HCT116 (cell line): ENCODE measurements around the gene LRRC32. TPM values are rescaled to one million over a fixed set of nuclear protein-coding genes. Genes with fewer than 3 reads are reported as not detected.

Experiments
- ATAC-seq: fragments of 200-7000 bp; cut with Tn5 transposase; 2 replicates; pipeline ENCODE4 v1.9.1; 2020; ENCODE audit warnings: mild to moderate bottlenecking, moderate library complexity
- BruUV-seq: library from RNA; stranded (reverse); fragments of 400-500 nt; replicated peaks from 2 replicates; lab custom pipeline; 2021; lab: Mats Ljungman, UMichigan
- CTCF ChIA-PET: fragments of 300-600 bp; sonication (Branson Sonifier 250); formaldehyde crosslinking; loops from one replicate; lab custom pipeline; 2021; ENCODE audit warnings: antibody characterized with exemption; lab: Charles Lee
- POLR2A ChIA-PET: fragments of 300-600, 350-600 bp; sonication (Branson Sonifier 250); formaldehyde crosslinking; loops from one replicate; lab custom pipeline; 2021; ENCODE audit warnings: antibody characterized with exemption; lab: Charles Lee
- RAD21 ChIA-PET, 2 experiments: fragments of 300-600 bp; sonication (Branson Sonifier 250); formaldehyde crosslinking; loops; one replicate each; lab custom pipeline; 2023; ENCODE audit warnings: low total read pairs in 2 of 2; ENCODE audit not compliant: uncharacterized antibody in 2 of 2, unreplicated experiment in 2 of 2, low non-redundant PET in 1 of 2; lab: Charles Lee
- DNase-seq: peaks from one replicate; pipeline ENCODE4 v3.0.0-alpha.2; 2010; ENCODE audit warnings: low read depth, low spot score
- H2AFZ ChIP-seq: fragments of 200-600 bp; shearing (Covaris generic), sonication (generic); 2 replicates; pipeline ENCODE4 v1.6.1; 2017; ENCODE audit warnings: low read depth, mixed run types, mixed read lengths, antibody characterized with exemption, low read length; ENCODE audit not compliant: poor library complexity, severe bottlenecking
- H3K27ac ChIP-seq: 2 replicates; pipeline ENCODE4 v1.5.1; 2012; ENCODE audit warnings: low read depth, low read length
- H3K27me3 ChIP-seq: fragments of 200-600 bp; sonication (generic); 2 replicates; pipeline ENCODE4 v1.6.1; 2016; ENCODE audit warnings: mixed run types, low read length, mixed read lengths; ENCODE audit not compliant: insufficient read depth
- H3K36me3 ChIP-seq, 2 experiments: fragments of 200-500 bp in 1 of 2; fragments of 200-600 bp in 1 of 2; sonication (Bioruptor generic) in 1 of 2; sonication (generic) in 1 of 2; 2 replicates each; pipeline versions ENCODE4 v1.5.1 to v1.6.1; 2014 to 2016; ENCODE audit warnings: low read length in 2 of 2, inconsistent platforms in 1 of 2, mixed read lengths in 1 of 2, mixed run types in 1 of 2; ENCODE audit not compliant: insufficient read depth in 2 of 2, control insufficient read depth in 1 of 2
- H3K4me1 ChIP-seq, 2 experiments: fragments of 200-600 bp in 1 of 2; sonication (generic) in 1 of 2; 2 replicates each; pipeline versions ENCODE4 v1.5.1 to v1.6.1; 2012 to 2017; ENCODE audit warnings: low read length in 2 of 2, inconsistent platforms in 1 of 2, mild to moderate bottlenecking in 1 of 2, mixed read lengths in 1 of 2, mixed run types in 1 of 2, moderate library complexity in 1 of 2; ENCODE audit not compliant: insufficient read depth in 2 of 2, control insufficient read depth in 1 of 2
- H3K4me2 ChIP-seq: fragments of 200-600 bp; sonication (generic); 2 replicates; pipeline ENCODE4 v1.6.1; 2017; ENCODE audit warnings: mixed run types, low read length, mixed read lengths
- H3K4me3 ChIP-seq, 2 experiments: fragments of 200-600 bp in 1 of 2; sonication (generic) in 1 of 2; replicated peaks in 1 of 2; 2 replicates each; pipeline ENCODE4 v1.5.1; 2011 to 2016; ENCODE audit warnings: low read length in 2 of 2, control low read depth in 1 of 2, low read depth in 1 of 2, mild to moderate bottlenecking in 1 of 2, mixed read lengths in 1 of 2, mixed run types in 1 of 2
- H3K79me2 ChIP-seq: fragments of 200-600 bp; sonication (generic); 2 replicates; pipeline ENCODE4 v1.6.1; 2017; ENCODE audit warnings: mild to moderate bottlenecking, mixed run types, low read length, moderate library complexity, mixed read lengths; ENCODE audit not compliant: insufficient read depth
- H3K9ac ChIP-seq: fragments of 200-600 bp; sonication (generic); 2 replicates; pipeline ENCODE4 v1.6.1; 2016; ENCODE audit warnings: low read length, mixed read lengths
- H3K9me2 ChIP-seq: fragments of 200-600 bp; sonication (generic), shearing (Covaris generic); 2 replicates; pipeline ENCODE4 v1.6.1; 2017; ENCODE audit warnings: mixed run types, mild to moderate bottlenecking, moderate library complexity; ENCODE audit not compliant: insufficient read depth
- H3K9me3 ChIP-seq, 2 experiments: fragments of 200-500 bp in 1 of 2; fragments of 200-600 bp in 1 of 2; sonication (Bioruptor generic) in 1 of 2; sonication (generic) in 1 of 2; 2 replicates each; pipeline ENCODE4 v1.6.1; 2014 to 2017; ENCODE audit warnings: low read length in 2 of 2, mixed read lengths in 2 of 2, inconsistent platforms in 1 of 2, low read depth in 1 of 2, mild to moderate bottlenecking in 1 of 2, mixed run types in 1 of 2, moderate library complexity in 1 of 2; ENCODE audit not compliant: control insufficient read depth in 1 of 2, insufficient read depth in 1 of 2
- H4K20me1 ChIP-seq: fragments of 200-600 bp; sonication (generic), shearing (Covaris generic); 2 replicates; pipeline ENCODE4 v1.6.1; 2017; ENCODE audit warnings: mixed run types, mild to moderate bottlenecking, moderate library complexity; ENCODE audit not compliant: insufficient read depth
- ATF3 ChIP-seq: IDR thresholded peaks from 2 replicates; pipeline ENCODE4 v1.6.1; 2012
- CBX3 ChIP-seq: IDR thresholded peaks from 2 replicates; pipeline ENCODE4 v1.6.1; 2012; ENCODE audit warnings: low read depth
- CEBPB ChIP-seq: IDR thresholded peaks from 2 replicates; pipeline ENCODE4 v1.6.1; 2012; ENCODE audit warnings: low read depth
- CTCF ChIP-seq, 3 experiments: fragments of 200-600 bp in 1 of 3; sonication (generic) in 1 of 3; IDR thresholded peaks in 2 of 3; conservative IDR thresholded peaks in 1 of 3; 2 replicates each; pipeline ENCODE4 v1.5.1; 2012 to 2017; ENCODE audit warnings: low read depth in 2 of 3, low read length in 2 of 3, antibody characterized with exemption in 1 of 3, borderline replicate concordance in 1 of 3, control low read depth in 1 of 3, mild to moderate bottlenecking in 1 of 3, mixed read lengths in 1 of 3, mixed run types in 1 of 3, moderate library complexity in 1 of 3; ENCODE audit not compliant: insufficient read depth in 1 of 3
- EGR1 ChIP-seq: IDR thresholded peaks from 2 replicates; pipeline ENCODE4 v1.6.1; 2012; ENCODE audit warnings: low read depth
- ELF1 ChIP-seq: IDR thresholded peaks from 2 replicates; pipeline ENCODE4 v1.6.1; 2012; ENCODE audit warnings: low read depth, borderline replicate concordance
- EZH2 ChIP-seq: fragments of 200-600 bp; sonication (generic); IDR thresholded peaks from 2 replicates; pipeline ENCODE4 v1.6.1; 2017; ENCODE audit warnings: antibody characterized with exemption, mixed run types
- EZH2phosphoT487 ChIP-seq: fragments of 200-600 bp; IDR thresholded peaks from 2 replicates; pipeline ENCODE4 v1.6.1; 2018; ENCODE audit warnings: antibody characterized with exemption, borderline replicate concordance
- FOSL1 ChIP-seq: IDR thresholded peaks from 2 replicates; pipeline ENCODE4 v1.6.1; 2012; ENCODE audit warnings: low read depth
- JUND ChIP-seq: IDR thresholded peaks from 2 replicates; pipeline ENCODE4 v1.6.1; 2012
- POLR2AphosphoS5 ChIP-seq: IDR thresholded peaks from 2 replicates; pipeline ENCODE4 v1.6.1; 2011; ENCODE audit warnings: mild to moderate bottlenecking, low read depth, low read length, moderate library complexity
- RAD21 ChIP-seq: IDR thresholded peaks from 2 replicates; pipeline ENCODE4 v1.6.1; 2012; ENCODE audit warnings: low read depth, mild to moderate bottlenecking
- SIN3A ChIP-seq: IDR thresholded peaks from 2 replicates; pipeline ENCODE4 v1.6.1; 2012; ENCODE audit warnings: low read depth
- SP1 ChIP-seq: IDR thresholded peaks from 2 replicates; pipeline ENCODE4 v1.6.1; 2012; ENCODE audit warnings: low read depth
- SRF ChIP-seq: IDR thresholded peaks from 2 replicates; pipeline ENCODE4 v1.6.1; 2012; ENCODE audit warnings: low read depth
- TCF7L2 ChIP-seq: IDR thresholded peaks from 2 replicates; pipeline ENCODE4 v1.7.0; 2011; ENCODE audit warnings: borderline replicate concordance, inconsistent platforms; ENCODE audit not compliant: insufficient read depth, insufficient read length; ENCODE audit errors: extremely low read depth
- YY1 ChIP-seq: IDR thresholded peaks from 2 replicates; pipeline ENCODE4 v1.6.1; 2011; ENCODE audit warnings: low read length, low read depth, moderate library complexity, mild to moderate bottlenecking; ENCODE audit not compliant: insufficient replicate concordance; ENCODE audit errors: extremely low read depth
- intact Hi-C: fragments of 100-400 bp; cut with micrococcal nuclease; formaldehyde crosslinking; loops from 2 replicates; pipeline ENCODE4 v1.10.0; 2022
- total RNA-seq: library from RNA; stranded (reverse); gene quantifications from one replicate; pipeline ENCODE4 v1.2.1, GENCODE V29; 2021; ENCODE audit not compliant: unreplicated experiment

LRRC32 gene
- total RNA-seq, 1 experiment from 2014 or later: 0.54 TPM

- Histone ChIP-seq H3K9me2 (no peaks in the 10 kb centered on the region), H3K79me2 (no peaks in the 10 kb centered on the region), H3K9ac (no peak overlapping the region), H2AFZ (no peak overlapping the region), H3K4me3 (no peak overlapping the region), H3K9me3 (no peaks in the 10 kb centered on the region), H3K4me2 (no peak overlapping the region), H3K36me3 (no peaks in the 10 kb centered on the region), H3K27me3 (no peaks in the 10 kb centered on the region), H4K20me1 (no peaks in the 10 kb centered on the region), H3K4me1 (peaks cover 32 to 39% of the 10 kb centered on the region in 2 experiments), H3K27ac (no peak overlapping the region)
- ATAC-seq (no peak), DNase-seq (no peak)
- intact Hi-C loops: no loop called here
- ChIA-PET POLR2A (no interaction called here), CTCF (no interaction called here), RAD21 (no interaction called here)
- no peak for TF ChIP-seq ATF3
- no peak for TF ChIP-seq EZH2
- TF ChIP-seq YY1: no peak
- TF ChIP-seq EZH2phosphoT487: no peak
- no peak for TF ChIP-seq SRF
- TF ChIP-seq POLR2AphosphoS5: no peak
- no peak for TF ChIP-seq CTCF (IDR thresholded peaks at IDR 0.05 in 2 of 3, conservative IDR thresholded peaks at IDR 0.05 in 1 of 3; ENCODE audit: borderline replicate concordance in 1 of 3, insufficient read depth in 1 of 3, low read depth in 2 of 3, low read length in 2 of 3)
- no peak for TF ChIP-seq SP1
- no peak for TF ChIP-seq RAD21
- no peak for TF ChIP-seq CEBPB
- no peak for TF ChIP-seq SIN3A
- no peak for TF ChIP-seq FOSL1
- no peak for TF ChIP-seq EGR1
- no peak for TF ChIP-seq TCF7L2
- no peak for TF ChIP-seq JUND
- no peak for TF ChIP-seq CBX3
- no peak for TF ChIP-seq ELF1
- BruUV-seq: no TSS peak
Measured at GRCh38 chr11:76696756-76697155, 26.2 kb upstream of the LRRC32 start.
